Measurements from ENCODE around the gene PREX1. TPM values are rescaled to one million over a fixed set of nuclear protein-coding genes. Genes with fewer than 3 reads are reported as not detected.

PREX1 gene
- total and polyA plus RNA-seq, 2 experiments from 2014 or later: 2.4 to 10.3 TPM

DNA sequence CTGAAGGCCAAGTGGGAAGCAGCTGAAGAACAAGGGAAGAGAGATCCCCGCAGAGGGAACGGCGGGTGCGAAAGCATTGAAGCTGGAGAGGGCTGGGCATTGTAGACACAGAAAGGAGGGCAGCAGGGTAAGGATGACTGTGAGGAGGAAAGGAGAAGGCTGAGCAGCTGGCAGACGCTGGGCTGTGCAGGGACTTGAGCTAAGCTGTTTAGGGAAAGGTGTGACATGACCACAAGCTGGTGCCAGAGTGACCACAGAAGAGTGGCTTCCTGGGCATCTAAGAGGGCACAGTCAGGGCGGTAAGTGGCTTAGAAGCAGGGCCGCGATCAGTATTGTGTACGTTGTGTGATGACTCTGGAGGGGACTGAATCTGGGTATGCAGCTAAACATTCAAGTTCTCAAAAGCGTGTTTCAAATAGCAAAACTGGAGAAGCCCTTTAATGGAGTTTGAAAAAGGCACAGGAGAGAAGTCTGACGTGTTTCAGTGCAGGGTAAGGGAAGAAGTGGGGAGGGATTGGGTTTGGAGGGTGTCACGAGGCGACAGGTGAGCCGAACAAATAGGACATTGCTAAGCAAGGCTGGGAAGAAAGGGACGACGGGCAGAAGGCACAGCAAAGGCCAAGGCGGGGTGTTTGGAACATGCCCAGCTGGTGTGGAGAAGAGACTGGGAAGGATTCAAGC is 47.6 kb upstream of the PREX1 start:
- Mint-ChIP-seq H3K36me3 (ENCODE audit: low read depth) (no peaks in the 10 kb centered on the region), H3K4me1 (peaks cover 2% of the 10 kb centered on the region; the same call in 1 of the 3 replicates), H3K27ac (no peak overlapping the region), H3K27me3 (ENCODE audit: insufficient read depth, low read depth, poor library complexity) (peaks cover 3% of the 10 kb centered on the region), H3K9me3 (no peaks in the 10 kb centered on the region), H3K4me3 (no peak overlapping the region)
- Histone ChIP-seq H3K27ac (ENCODE audit: low read depth) (no peak overlapping the region), H3K9me2 (ENCODE audit: insufficient read depth) (no peaks in the 10 kb centered on the region), H3K4me2 (no peak overlapping the region), H3K79me2 (replicated peaks; ENCODE audit: insufficient read depth) (no peaks in the 10 kb centered on the region), H3K36me3 (ENCODE audit: insufficient read depth) (no peaks in the 10 kb centered on the region), H3K4me3 (no peak overlapping the region), H4K20me1 (replicated peaks; ENCODE audit: insufficient read depth) (no peaks in the 10 kb centered on the region), H3K4me1 (ENCODE audit: insufficient read depth) (no peaks in the 10 kb centered on the region), H3F3A (replicated peaks; ENCODE audit: low read depth) (no peaks in the 10 kb centered on the region), H2AFZ (no peak overlapping the region), H3K27me3 (ENCODE audit: insufficient read depth) (no peaks in the 10 kb centered on the region)
- DNase-seq (ENCODE audit: low spot score) (no peak), ATAC-seq (no peak)
- TF ChIP-seq ZNF114 (CRISPR knock-in tag; IDR thresholded peaks at IDR 0.05) (no peak), CREB1 (CRISPR knock-in tag; IDR thresholded peaks at IDR 0.05; ENCODE audit: low read depth) (no peak), ZNF331 (CRISPR knock-in tag; IDR thresholded peaks at IDR 0.05; ENCODE audit: low read depth) (no peak), POLR2AphosphoS5 (IDR thresholded peaks at IDR 0.05; ENCODE audit: low read depth) (no peak), EZH2 (IDR thresholded peaks at IDR 0.05; ENCODE audit: low read depth, unreplicated experiment) (no peak), ZNF462 (CRISPR knock-in tag; IDR thresholded peaks at IDR 0.05) (no peak), EZH2phosphoT487 (IDR thresholded peaks at IDR 0.05; ENCODE audit: unreplicated experiment) (no peak), JUNB (IDR thresholded peaks at IDR 0.05; ENCODE audit: unreplicated experiment) (no peak), STAT1 (IDR thresholded peaks at IDR 0.05; ENCODE audit: unreplicated experiment) (no peak), NANOG (IDR thresholded peaks at IDR 0.05; ENCODE audit: borderline replicate concordance) (no peak)
- TF ChIP-seq, protein P1, sequence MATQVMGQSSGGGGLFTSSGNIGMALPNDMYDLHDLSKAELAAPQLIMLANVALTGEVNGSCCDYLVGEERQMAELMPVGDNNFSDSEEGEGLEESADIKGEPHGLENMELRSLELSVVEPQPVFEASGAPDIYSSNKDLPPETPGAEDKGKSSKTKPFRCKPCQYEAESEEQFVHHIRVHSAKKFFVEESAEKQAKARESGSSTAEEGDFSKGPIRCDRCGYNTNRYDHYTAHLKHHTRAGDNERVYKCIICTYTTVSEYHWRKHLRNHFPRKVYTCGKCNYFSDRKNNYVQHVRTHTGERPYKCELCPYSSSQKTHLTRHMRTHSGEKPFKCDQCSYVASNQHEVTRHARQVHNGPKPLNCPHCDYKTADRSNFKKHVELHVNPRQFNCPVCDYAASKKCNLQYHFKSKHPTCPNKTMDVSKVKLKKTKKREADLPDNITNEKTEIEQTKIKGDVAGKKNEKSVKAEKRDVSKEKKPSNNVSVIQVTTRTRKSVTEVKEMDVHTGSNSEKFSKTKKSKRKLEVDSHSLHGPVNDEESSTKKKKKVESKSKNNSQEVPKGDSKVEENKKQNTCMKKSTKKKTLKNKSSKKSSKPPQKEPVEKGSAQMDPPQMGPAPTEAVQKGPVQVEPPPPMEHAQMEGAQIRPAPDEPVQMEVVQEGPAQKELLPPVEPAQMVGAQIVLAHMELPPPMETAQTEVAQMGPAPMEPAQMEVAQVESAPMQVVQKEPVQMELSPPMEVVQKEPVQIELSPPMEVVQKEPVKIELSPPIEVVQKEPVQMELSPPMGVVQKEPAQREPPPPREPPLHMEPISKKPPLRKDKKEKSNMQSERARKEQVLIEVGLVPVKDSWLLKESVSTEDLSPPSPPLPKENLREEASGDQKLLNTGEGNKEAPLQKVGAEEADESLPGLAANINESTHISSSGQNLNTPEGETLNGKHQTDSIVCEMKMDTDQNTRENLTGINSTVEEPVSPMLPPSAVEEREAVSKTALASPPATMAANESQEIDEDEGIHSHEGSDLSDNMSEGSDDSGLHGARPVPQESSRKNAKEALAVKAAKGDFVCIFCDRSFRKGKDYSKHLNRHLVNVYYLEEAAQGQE (IDR thresholded peaks at IDR 0.05; ENCODE audit: unreplicated experiment): no peak
- TF ChIP-seq, protein P2, sequence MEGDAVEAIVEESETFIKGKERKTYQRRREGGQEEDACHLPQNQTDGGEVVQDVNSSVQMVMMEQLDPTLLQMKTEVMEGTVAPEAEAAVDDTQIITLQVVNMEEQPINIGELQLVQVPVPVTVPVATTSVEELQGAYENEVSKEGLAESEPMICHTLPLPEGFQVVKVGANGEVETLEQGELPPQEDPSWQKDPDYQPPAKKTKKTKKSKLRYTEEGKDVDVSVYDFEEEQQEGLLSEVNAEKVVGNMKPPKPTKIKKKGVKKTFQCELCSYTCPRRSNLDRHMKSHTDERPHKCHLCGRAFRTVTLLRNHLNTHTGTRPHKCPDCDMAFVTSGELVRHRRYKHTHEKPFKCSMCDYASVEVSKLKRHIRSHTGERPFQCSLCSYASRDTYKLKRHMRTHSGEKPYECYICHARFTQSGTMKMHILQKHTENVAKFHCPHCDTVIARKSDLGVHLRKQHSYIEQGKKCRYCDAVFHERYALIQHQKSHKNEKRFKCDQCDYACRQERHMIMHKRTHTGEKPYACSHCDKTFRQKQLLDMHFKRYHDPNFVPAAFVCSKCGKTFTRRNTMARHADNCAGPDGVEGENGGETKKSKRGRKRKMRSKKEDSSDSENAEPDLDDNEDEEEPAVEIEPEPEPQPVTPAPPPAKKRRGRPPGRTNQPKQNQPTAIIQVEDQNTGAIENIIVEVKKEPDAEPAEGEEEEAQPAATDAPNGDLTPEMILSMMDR (conservative IDR thresholded peaks at IDR 0.05; ENCODE audit: low read depth in 2 of 2): no peak
- TF ChIP-seq, protein P3, sequence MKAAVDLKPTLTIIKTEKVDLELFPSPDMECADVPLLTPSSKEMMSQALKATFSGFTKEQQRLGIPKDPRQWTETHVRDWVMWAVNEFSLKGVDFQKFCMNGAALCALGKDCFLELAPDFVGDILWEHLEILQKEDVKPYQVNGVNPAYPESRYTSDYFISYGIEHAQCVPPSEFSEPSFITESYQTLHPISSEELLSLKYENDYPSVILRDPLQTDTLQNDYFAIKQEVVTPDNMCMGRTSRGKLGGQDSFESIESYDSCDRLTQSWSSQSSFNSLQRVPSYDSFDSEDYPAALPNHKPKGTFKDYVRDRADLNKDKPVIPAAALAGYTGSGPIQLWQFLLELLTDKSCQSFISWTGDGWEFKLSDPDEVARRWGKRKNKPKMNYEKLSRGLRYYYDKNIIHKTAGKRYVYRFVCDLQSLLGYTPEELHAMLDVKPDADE (IDR thresholded peaks at IDR 0.05): no peak
